Stimulated activated CD4-positive, alpha-beta T cell treated with anti-CD3 and anti-CD28 coated beads, Interleukin-2, amount 100 ng/mL, for 48 hours (primary cell): ENCODE measurements around the gene TMEM129.
"Not testable (repeated sequence)": the region's sequence is repeated elsewhere in the genome, so short reads cannot be mapped to it uniquely, and the experiment has no call there.

Experiments used
- DNase-seq, 2 donors: peaks; one replicate each; pipeline ENCODE4 v3.0.0-alpha.2; 2020

Gene TMEM129

GRCh38 chr4:1720163-1720983 is 750 bp downstream of the TMEM129 start:
- peak in 1 of 2 donors; percentile 44 for DNase-seq

- DNase-seq, result no peak
Observed at GRCh38 chr4:1718095-1718850, 2.9 kb downstream of the TMEM129 start.

- no peak for DNase-seq
Observed at GRCh38 chr4:1717129-1718094, 3.7 kb downstream of the TMEM129 start.

GRCh38 chr4:1716065-1716945 is 4.8 kb downstream of the TMEM129 start:
- DNase-seq, result no peak

- no peak for DNase-seq
Observed at GRCh38 chr4:1715002-1715758, 5.9 kb downstream of the TMEM129 start.

GRCh38 chr4:1714303-1715001 is 6.7 kb downstream of the TMEM129 start:
- no peak for DNase-seq

GRCh38 chr4:1713003-1713851 is 7.9 kb downstream of the TMEM129 start:
- DNase-seq, result no peak

- DNase-seq, result peak; percentile 98 to 99
Observed at GRCh38 chr4:1712216-1713002, 8.7 kb downstream of the TMEM129 start, which contains the start of gene SLBP. Gene SLBP, minus strand, starts transcription at chr4:1712319. Its CDS starts 131 bp downstream, at chr4:1712188.

GRCh38 chr4:1711571-1712215 is 9.4 kb downstream of the TMEM129 start:
- DNase-seq, result no peak

- DNase-seq, result no peak
Observed at GRCh38 chr4:1711055-1711570, 10.0 kb downstream of the TMEM129 start.

GRCh38 chr4:1708581-1708980 is 12.5 kb downstream of the TMEM129 start:
- no peak for DNase-seq

- no peak for DNase-seq
Observed at GRCh38 chr4:1706358-1706757, 14.8 kb downstream of the TMEM129 start.

- no peak for DNase-seq
Observed at GRCh38 chr4:1705732-1706131, 15.4 kb downstream of the TMEM129 start.

GRCh38 chr4:1703867-1704266 is 17.3 kb downstream of the TMEM129 start:
- no peak for DNase-seq

- DNase-seq, result not testable (repeated sequence)
Observed at GRCh38 chr4:1701671-1702070, 19.5 kb downstream of the TMEM129 start.

- no peak for DNase-seq
Observed at GRCh38 chr4:1695913-1696312, 25.2 kb downstream of the TMEM129 start.

GRCh38 chr4:1693131-1693896 is 27.8 kb downstream of the TMEM129 start:
- DNase-seq, result peak; percentile 72
